ENCODE measurements around the gene PALD1.

The PALD1 gene

GRCh38 chr10:70584366-70584765 lies 105.8 kb downstream of the PALD1 start:
- Histone ChIP-seq H3K36me3 (ENCODE audit: control insufficient read depth, low read length) (no peaks in the 10 kb centered on the region), H4K20me1 (ENCODE audit: control insufficient read depth, insufficient read depth, low read depth, low read length) (no peaks in the 10 kb centered on the region), H3K4me2 (ENCODE audit: low read length) (no peak overlapping the region), H3K4me1 (ENCODE audit: control insufficient read depth, low read length) (no peaks in the 10 kb centered on the region), H3K9me3 (ENCODE audit: control insufficient read depth, insufficient read depth, low read length) (no peaks in the 10 kb centered on the region), H3K4me3 (ENCODE audit: low read length) (no peak overlapping the region), H3K27me3 (ENCODE audit: control insufficient read depth, low read length) (peaks cover 14% of the 10 kb centered on the region), H3K9me2 (replicated peaks; ENCODE audit: control insufficient read depth, low read length) (no peaks in the 10 kb centered on the region), H3K79me2 (ENCODE audit: control insufficient read depth, low read length) (no peaks in the 10 kb centered on the region), H3K27ac (ENCODE audit: low read depth, low read length) (no peak overlapping the region), H3F3A (ENCODE audit: control insufficient read depth, insufficient read depth) (no peaks in the 10 kb centered on the region)
- TF ChIP-seq CTCF (IDR thresholded peaks at IDR 0.05; ENCODE audit: low read depth, low read length, poor library complexity, severe bottlenecking) (no peak), EZH2phosphoT487 (IDR thresholded peaks at IDR 0.05; ENCODE audit: borderline replicate concordance, low read length) (no peak)

GRCh38 chr10:70584909-70585544 lies 106.5 kb downstream of the PALD1 start:
- Histone ChIP-seq H3K36me3 (ENCODE audit: control insufficient read depth, low read length) (no peaks in the 10 kb centered on the region), H3K4me1 (ENCODE audit: control insufficient read depth, low read length) (no peaks in the 10 kb centered on the region), H3K79me2 (ENCODE audit: control insufficient read depth, low read length) (no peaks in the 10 kb centered on the region), H3K27ac (ENCODE audit: low read depth, low read length) (no peak overlapping the region), H3F3A (ENCODE audit: control insufficient read depth, insufficient read depth) (no peaks in the 10 kb centered on the region), H4K20me1 (ENCODE audit: control insufficient read depth, insufficient read depth, low read depth, low read length) (no peaks in the 10 kb centered on the region), H3K9me2 (replicated peaks; ENCODE audit: control insufficient read depth, low read length) (no peaks in the 10 kb centered on the region), H3K4me2 (ENCODE audit: low read length) (no peak overlapping the region), H3K9me3 (ENCODE audit: control insufficient read depth, insufficient read depth, low read length) (no peaks in the 10 kb centered on the region), H3K4me3 (ENCODE audit: low read length) (no peak overlapping the region), H3K27me3 (ENCODE audit: control insufficient read depth, low read length) (peaks cover 17% of the 10 kb centered on the region)
- no peak for TF ChIP-seq EZH2phosphoT487 (IDR thresholded peaks at IDR 0.05; ENCODE audit: borderline replicate concordance, low read length)
- TF ChIP-seq CTCF (IDR thresholded peaks at IDR 0.05; ENCODE audit: low read depth, low read length, poor library complexity, severe bottlenecking), result no peak

GRCh38 chr10:70585578-70586169 lies 107.1 kb downstream of the PALD1 start:
- H3K36me3 ChIP-seq (ENCODE audit: control insufficient read depth, low read length), result no peaks in the 10 kb centered on the region
- H3K9me3 ChIP-seq (ENCODE audit: control insufficient read depth, insufficient read depth, low read length), result no peaks in the 10 kb centered on the region
- H3K4me3 ChIP-seq (ENCODE audit: low read length), result no peak overlapping the region
- no peaks in the 10 kb centered on the region for H3F3A ChIP-seq (ENCODE audit: control insufficient read depth, insufficient read depth)
- no peaks in the 10 kb centered on the region for H3K9me2 ChIP-seq (replicated peaks; ENCODE audit: control insufficient read depth, low read length)
- no peak for TF ChIP-seq EZH2phosphoT487 (IDR thresholded peaks at IDR 0.05; ENCODE audit: borderline replicate concordance, low read length)
- no peak for TF ChIP-seq CTCF (IDR thresholded peaks at IDR 0.05; ENCODE audit: low read depth, low read length, poor library complexity, severe bottlenecking)
- no peaks in the 10 kb centered on the region for H3K4me1 ChIP-seq (ENCODE audit: control insufficient read depth, low read length)
- H3K27me3 ChIP-seq (ENCODE audit: control insufficient read depth, low read length), result peaks cover 17% of the 10 kb centered on the region
- H3K27ac ChIP-seq (ENCODE audit: low read depth, low read length), result no peak overlapping the region
- no peaks in the 10 kb centered on the region for H3K79me2 ChIP-seq (ENCODE audit: control insufficient read depth, low read length)
- H3K4me2 ChIP-seq (ENCODE audit: low read length), result no peak overlapping the region
- H4K20me1 ChIP-seq (ENCODE audit: control insufficient read depth, insufficient read depth, low read depth, low read length), result no peaks in the 10 kb centered on the region

Measured in DOHH2 (cell line).